NB4 (cell line): ENCODE results near the gene NXPH4.

Experiments used
- CTCF ChIP-seq: IDR thresholded peaks from one replicate; pipeline ENCODE4 v1.5.1; 2012; ENCODE audit warnings: low read depth, low read length
- MYC ChIP-seq: IDR thresholded peaks from 2 replicates; pipeline ENCODE4 v1.6.1; 2011; ENCODE audit warnings: low read depth, low read length
- POLR2A ChIP-seq: IDR thresholded peaks from 2 replicates; pipeline ENCODE4 v1.6.1; 2011; ENCODE audit warnings: mild to moderate bottlenecking; ENCODE audit not compliant: insufficient read length; ENCODE audit errors: extremely low read depth

DNA sequence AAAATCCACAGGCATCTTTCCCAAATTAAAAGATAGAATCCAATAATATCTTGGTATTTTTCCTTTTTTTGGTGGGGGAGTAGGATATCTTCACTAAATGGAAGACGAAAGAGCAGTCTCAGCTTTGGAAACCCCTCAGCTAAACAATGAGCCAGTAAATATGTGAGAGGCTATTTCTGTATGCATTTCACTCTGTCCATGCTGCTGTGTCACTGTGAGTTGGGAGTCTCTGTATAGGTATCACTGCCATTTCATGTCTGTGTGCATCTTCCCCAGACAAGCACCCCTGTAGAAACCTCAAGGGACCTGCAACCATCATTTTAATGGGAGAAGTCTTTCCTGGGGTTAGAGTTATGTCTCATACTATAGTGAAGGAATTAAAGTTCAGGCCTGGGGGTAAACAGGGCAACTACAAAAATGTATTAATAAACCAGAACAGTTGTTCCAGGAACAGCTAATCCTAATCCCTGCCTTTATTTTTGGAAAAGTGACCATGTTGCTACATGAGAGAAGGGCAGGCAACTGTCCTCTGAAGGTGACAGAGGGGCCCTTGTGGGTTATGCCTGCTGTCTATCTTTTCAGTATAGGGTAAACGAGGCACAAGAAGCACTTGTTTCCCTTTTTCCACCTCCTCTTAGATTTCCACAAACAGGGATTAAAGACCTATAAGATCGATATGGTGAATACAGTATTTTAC lies 45.7 kb downstream of the NXPH4 start:
- no peak for TF ChIP-seq POLR2A
- TF ChIP-seq CTCF, result no peak
- no peak for TF ChIP-seq MYC
